ENCODE results near the gene GPRC5C. TPM values are rescaled to one million over a fixed set of nuclear protein-coding genes. Genes with fewer than 3 reads are reported as not detected.

The GPRC5C gene
- total and polyA plus RNA-seq, 2 of the 8 experiments (the other 6 are each of a cell fraction or from before 2014, with no cell fraction given) = 18.3 to 55.8 TPM

GRCh38 chr17:74451557-74451956 lies 19.7 kb downstream of the GPRC5C start (continued):
- TF ChIP-seq HDAC6 (IDR thresholded peaks at IDR 0.05; ENCODE audit: low read depth, low read length) (no peak), TAF1 (IDR thresholded peaks at IDR 0.05; ENCODE audit: low read depth, low read length) (no peak)
